ENCODE results near the gene CASP7.
"Not testable (repeated sequence)": the region's sequence is repeated elsewhere in the genome, so short reads cannot be mapped to it uniquely, and the experiment has no call there.

The CASP7 gene

DNA sequence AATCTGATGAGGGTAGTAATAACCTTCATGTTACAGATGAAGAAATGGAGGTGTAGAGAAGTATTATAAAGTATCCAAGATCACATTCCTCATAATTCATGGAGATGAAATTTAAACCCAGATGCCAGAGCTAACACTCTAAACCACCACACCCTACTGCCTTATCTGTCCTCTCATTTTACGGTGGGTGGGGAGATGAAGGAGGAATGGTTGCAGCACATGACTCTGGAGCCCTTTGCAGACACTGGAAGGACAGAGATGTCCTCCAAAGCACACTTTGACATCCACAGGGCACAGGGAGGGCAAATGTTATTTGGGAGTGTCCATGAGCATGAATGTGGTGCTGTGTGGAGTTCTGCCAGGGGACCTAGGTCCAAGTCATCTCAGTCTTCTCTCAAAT lies 72.8 kb downstream of the CASP7 start:
- no peak for DNase-seq

DNA sequence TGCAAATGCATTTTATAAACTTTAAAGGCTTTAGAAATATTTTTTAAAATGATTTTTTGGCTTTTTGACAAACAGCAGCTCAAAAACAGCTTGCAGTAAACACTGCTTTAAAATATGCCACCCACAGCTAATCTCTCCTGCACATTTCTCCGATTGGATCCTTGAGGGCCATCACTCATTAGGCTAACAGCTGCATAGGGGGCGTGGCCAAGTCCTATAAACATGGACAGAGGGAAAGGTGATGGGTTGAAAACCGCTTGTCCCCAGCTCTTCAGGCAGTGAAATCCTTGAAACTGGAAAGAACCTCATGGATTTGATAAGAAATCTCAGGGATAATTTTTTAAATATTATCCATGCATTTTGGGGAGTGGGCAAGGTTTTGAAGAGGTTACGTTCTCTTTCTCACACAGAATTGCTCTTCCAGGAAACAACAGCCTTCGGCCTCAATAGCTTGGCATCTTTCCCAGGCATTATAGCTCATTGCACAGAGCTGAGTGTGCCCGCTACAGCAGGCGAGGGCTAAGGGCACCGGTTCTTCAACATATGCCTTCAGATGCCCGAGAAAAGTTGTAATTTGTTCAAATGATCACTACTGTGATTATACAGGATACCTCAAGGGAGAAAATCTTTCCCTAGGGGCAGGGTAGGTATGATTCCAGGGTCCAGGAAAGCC lies 73.4 kb downstream of the CASP7 start:
- DNase-seq = no peak

DNA sequence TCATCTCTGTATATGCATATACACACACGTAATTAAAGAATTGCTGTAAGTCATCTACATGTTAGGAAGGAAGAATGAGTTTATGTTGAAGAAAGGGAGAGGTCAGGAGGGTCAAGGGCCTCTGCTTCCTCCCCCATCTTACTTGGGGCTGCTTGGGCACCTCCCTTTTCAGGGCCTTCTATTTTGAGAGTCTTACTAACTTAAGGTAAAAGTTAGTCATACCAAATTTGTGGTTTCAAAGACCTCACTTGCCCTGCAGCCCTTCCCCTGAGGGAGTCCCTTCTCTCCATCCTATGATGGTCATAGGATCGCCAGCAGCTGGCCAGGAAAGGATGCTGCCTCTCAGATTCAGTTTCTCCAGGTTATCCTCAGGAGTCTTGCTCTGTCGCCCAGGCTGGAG lies 74.4 kb downstream of the CASP7 start:
- DNase-seq = no peak

DNA sequence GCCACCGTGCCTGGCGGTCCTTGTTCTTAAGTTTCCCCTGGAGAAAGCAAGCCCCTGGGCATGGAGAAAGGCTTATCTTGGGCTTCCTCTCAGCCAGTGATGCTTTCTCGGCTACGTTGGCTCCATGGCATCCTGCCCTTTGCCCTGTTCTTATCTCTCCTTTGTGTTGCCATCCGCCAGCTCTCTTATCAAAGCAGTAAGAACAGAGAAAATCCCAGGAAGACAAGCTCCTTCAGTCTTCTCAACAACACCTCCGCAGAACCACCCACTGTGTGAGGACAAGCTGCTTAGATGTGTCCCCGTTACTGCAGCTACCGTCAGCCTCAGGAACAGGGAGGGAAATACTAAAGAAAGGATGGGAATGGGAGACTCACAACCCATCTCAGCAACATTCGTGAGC lies 75.1 kb downstream of the CASP7 start:
- DNase-seq = peak in 25 of 58 donors; percentile 2 to 67 (median 15)

DNA sequence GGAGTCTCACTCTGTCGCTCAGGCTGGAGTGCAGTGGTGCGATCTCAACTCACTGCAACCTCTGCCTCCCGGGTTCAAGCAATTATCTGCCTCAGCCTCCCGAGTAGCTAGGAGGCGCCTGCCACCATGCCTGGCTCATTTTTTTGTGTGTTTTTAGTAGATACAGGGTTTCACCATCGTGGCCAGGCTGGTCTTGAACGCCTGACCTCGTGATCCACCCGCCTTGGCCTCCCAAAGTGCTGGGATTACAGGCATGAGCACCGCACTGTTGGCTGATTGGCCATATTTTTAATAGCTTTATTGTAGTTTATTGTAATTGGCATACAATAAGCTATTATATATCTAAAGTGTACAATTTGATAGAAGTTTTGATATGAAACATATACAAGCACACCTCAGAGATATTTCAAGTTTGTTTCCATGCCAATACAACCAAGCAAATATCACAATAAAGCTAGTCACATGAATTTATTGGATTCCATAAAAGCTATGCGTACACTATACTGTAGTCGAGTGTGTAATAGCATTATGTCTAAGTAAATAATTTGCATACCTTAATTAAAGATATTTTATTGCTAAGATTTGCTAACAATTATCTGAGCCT lies 77.3 kb downstream of the CASP7 start:
- DNase-seq = no peak

DNA sequence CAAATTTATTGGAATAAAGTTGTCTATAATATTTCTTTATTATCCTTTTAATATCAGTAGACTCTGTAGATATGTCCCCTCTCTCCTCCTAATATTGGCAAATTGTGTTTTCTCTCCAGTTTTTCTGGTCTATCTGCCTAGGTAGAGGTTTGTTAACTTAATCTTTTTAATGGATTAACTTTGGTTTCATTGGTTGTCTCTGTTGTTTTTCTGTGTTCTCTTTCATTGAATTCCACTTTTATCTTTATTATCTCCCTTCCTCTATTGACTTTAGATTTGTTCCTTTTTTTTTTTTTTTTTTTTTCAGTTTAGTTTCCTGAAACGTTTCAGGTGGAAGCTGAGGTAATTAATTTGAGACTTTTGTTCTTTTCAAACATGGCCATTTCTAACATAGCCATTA lies 82.4 kb downstream of the CASP7 start:
- no peak for DNase-seq

DNA sequence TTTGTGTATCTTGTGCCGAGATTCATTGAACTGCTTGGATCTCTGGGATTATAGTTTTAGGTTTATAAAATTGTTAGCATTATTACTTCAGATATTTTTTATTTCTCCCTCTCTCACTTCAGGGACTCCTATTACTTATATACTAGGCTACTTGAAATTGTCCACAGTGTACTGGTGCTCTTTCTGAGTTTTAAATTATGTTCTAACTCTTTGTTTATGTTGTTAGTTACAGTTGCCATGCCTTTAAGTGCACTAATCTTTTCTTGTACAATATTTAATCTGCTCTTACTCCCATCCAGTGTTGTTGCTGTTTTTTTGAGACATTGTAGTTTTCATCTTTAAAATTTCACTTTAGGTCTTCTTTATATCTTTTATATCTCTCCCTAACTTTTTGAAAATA lies 84.9 kb downstream of the CASP7 start:
- DNase-seq = no peak

DNA sequence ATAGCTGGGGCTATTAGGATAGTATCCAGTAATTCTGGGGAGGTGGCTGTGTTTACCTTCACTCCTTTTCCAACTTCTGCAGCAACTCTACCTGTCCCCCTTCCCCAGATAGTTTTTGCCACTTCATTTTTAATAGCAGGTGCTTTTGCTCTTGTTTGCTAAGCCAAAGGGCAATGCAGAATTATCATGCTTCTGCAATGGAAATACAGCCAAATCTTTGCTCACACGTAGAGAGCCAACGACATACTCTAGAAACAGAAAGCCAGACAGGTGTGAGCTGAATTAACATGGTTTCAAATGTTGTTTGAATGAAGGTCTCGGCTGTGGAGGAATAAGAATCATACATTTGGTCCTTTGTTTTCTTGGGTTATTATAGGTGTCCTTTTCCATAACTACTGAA lies 86.2 kb downstream of the CASP7 start:
- DNase-seq = no peak

DNA sequence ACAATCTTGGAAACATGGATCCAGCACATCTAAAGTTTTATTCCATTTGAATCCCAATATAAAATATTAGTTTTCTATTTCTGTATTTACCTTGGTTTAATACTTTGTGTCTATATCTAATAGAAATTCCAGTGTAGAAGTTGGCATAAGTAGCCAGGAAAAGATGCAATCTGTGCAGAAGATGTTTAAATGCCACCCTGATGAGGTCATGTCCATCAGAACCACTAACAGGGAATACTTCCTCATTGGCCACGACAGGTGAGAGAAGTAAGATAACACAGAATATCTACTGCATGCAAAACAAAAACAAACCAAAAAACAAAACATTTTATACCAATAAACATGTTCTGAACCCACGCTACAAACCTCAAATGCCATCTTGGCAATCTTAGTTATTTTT lies 87.5 kb downstream of the CASP7 start:
- DNase-seq = no peak

DNA sequence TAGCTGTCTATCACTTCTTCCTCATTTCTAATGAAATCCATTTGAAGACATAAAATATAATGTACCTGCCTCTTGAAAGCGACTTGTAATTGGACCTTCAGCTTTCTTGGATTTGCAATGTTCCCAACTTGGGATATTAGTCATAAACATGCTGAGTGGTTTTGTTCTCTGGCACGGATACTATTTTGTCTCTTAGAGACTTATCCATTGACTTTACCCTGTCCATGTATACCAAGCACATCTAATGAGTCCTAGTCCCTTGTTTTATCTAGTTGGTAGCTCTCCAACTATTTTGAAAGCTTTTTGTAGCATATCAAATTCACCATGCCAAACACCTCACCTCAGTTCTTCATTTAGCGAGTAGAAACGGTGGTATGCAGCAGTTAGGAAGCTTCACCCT lies 90.6 kb downstream of the CASP7 start:
- DNase-seq = no peak

DNA sequence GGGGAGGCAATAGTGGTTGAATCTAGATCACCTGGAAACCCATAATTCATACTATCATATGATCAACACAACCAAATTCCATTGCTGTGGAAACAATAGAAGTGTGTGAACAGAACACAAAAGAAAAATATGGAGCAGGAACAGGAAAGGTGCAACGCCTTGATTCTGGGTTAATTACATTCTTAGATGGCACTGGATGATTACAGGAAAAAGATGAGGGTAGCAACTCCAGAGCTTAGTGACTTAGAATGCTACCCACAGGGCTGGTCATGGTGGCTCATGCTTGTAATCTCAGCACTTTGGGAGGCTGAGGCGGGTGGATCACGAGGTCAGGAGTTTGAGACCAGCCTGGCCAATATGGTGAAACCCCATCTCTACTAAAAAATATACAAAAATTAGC lies 91.4 kb downstream of the CASP7 start:
- DNase-seq = not testable (repeated sequence)

DNA sequence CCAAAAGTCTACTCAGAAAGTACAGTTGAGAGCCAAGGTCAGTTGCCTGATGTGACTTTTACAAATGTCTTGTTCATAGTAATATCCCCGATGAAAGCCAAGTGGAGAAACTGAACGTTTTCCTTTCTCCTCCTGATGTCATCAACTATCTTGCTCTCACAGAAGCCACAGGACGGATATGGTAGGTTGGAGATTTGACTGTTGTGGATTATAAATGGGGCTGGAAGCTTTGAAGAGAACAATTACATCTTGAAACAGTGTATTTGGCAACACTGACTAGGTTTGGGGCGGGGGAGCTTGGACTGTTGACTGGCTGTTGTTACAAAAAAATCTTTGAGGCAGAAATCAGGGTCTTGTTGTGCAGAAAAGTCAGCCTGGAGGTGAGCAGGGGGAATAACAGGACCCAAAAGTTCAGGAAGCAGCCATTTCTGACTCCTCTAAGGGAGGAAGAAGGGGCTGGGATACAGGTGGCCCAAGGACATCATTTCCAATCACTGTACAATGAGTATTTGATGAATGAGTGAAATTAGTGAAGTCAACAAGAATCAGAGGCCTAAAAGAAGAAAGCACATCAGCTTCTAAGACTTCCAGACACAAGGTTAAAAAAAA lies 96.1 kb downstream of the CASP7 start:
- DNase-seq = no peak

DNA sequence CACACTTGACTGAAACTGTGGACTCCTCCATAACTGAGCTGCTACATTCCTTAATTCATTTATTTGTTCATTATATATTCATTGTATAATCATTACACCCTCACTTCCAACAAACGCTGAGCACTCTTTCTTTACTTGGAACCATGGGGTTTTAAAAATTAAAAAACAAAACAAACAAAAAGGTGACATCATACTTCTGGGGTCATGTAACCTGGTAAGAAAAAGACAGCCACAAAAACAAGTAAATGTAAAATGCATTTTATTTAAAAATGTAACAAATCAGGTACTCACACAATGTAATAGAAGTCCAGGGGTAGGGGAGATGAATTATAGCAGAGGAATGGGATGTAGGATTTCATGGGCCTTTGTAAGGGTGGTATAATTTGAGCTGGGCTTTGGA lies 96.8 kb downstream of the CASP7 start:
- DNase-seq = no peak

All from anterior cingulate cortex (tissue), 58 donors.